Renal cortical epithelial cell (primary cell): ENCODE data around the gene LGALS12. TPM values are rescaled to one million over a fixed set of nuclear protein-coding genes. Genes with fewer than 3 reads are reported as not detected.
A peak's percentile ranks its signal among the peaks of the same experiment; 100 is the strongest.
"Not testable (repeated sequence)": the region's sequence is repeated elsewhere in the genome, so short reads cannot be mapped to it uniquely, and the experiment has no call there.

Experiments used
- DNase-seq: peaks from one replicate; pipeline ENCODE4 v3.0.0-alpha.2; 2011; ENCODE audit warnings: low read depth
- total RNA-seq: library from RNA; depleted of rRNA; stranded (reverse); fragments of >200 nt; gene quantifications from 2 replicates; pipeline ENCODE4 v1.2.3, GENCODE V29; 2014

LGALS12 gene
- total RNA-seq, 1 donor from 2014 or later: not detected

- DNase-seq: no peak
Measured at GRCh38 chr11:63532799-63533475, 27.1 kb downstream of the LGALS12 start.

DNA sequence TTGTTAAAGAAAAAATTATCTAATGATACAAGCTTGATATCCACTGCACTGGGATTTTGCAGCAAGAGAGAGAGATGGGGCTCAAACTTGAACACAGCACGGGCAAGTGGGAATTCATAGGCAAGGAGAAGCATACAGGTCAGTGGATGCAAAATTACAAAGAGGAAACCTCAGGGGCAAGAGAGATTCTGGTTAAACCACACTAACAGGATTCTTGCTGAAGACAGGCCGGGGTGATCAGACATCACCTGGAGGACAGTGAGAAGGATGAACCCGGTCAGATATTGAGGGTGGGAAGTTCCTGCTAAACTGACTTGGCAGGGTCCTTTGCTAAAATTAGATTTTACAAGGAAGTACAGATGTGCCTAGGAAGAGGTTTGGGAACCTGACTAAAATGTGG, 28.2 kb downstream of the LGALS12 start:
- no peak for DNase-seq

DNA sequence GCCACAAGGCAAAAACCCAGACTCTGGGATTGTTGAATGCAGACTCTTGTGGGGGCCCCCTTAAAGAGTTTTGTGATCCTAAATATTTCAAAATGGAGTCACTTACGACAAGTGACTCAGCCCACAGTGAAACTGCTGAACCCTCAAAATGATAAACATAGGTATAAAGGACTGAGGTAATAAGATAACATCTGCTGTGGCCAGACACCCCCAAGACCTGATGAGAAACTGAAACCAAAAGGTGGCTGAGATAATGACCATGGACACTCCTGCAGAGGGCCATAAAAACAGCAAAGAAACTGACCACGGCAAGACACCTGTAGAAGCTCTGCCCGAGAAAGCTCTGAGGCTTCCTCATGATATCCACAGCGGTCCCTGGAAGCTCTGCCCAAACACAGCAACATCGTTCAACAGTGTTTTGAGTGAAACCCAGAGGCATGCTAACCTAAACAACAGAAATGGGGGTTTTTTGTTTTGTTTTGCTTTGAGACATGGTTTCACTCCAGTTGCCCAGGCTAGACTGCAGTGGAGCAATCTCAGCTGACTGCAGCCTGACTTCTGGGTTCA, 29.1 kb downstream of the LGALS12 start:
- DNase-seq: no peak

GRCh38 chr11:63535734-63536133, 29.9 kb downstream of the LGALS12 start:
- peak; percentile 30 for DNase-seq

- DNase-seq: peak; percentile 81
Measured at GRCh38 chr11:63536669-63537292, 30.9 kb downstream of the LGALS12 start, which contains the start of gene PLAAT4. PLAAT4 (plus strand) TSS chr11:63536808; CDS start chr11:63536869, 61 bp downstream.

- peak; percentile 85 for DNase-seq
Measured at GRCh38 chr11:63537293-63538101, 31.6 kb downstream of the LGALS12 start.

DNA sequence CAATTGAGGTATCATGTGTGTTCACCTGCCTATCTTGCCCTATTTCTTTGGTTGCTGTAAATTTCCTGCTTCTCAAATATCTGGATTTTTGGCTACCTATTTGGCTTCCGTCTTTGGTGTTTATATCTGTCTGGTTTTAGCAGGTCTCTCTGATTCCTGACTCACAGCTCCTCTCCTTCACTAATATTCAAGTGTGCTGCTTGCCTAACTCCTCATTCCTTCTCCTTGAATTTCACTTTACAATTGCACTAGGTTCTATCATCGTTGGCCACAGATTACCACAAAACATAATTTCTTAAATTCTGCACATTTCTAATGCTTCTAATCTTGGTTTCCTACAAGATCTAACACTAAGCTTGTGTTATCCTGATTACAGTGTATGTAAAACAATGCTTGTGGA, 36.6 kb downstream of the LGALS12 start:
- not testable (repeated sequence) for DNase-seq

- no peak for DNase-seq
Measured at GRCh38 chr11:63543711-63544110, 37.8 kb downstream of the LGALS12 start.

- DNase-seq: peak; percentile 62
Measured at GRCh38 chr11:63547061-63547460, 41.2 kb downstream of the LGALS12 start.

- DNase-seq: no peak
Measured at GRCh38 chr11:63548178-63548577, 42.3 kb downstream of the LGALS12 start.

DNA sequence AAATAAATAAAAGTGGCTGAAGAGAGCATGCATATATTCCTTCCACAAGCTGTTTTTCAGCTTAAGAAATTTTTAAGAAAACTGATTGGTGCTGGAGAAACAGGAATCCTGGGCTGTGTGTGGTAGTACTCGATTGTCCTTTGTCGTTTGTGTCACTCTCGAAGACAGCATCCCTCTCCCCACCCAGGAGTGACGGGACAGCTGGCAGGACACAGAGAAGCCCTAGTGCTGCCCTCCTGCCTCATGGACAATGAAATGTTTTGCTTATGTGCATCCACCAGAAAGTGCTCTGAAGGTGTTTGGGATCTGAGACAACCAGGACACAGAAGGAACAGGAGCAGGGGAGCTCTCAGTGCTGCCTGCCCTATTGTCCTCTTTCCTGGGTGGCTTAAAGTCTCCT, 43.5 kb downstream of the LGALS12 start:
- no peak for DNase-seq

DNA sequence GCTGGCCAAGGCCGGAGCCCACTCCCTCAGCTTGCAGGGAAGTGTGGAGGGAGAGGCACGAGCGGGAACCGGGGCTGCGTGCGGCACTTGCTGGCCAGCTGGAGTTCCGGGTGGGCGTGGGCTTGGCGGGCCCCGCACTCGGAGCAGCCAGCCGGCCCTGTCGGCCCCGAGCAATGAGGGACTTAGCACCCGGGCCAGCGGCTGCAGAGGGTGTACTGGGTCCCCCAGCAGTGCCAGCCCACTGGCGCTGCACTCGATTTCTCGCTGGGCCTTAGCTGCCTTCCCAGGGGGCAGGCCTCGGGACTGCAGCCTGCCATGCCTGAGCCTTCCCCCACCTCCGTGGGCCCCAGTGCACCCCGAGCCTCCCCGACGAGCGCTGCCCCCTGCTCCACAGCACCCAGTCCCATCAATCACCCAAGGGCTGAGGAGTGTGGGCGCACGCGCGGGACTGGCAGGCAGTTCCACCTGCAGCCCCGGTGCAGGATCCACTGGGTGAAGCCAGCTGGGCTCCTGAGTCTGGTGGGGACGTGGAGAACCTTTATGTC, 44.3 kb downstream of the LGALS12 start:
- DNase-seq: not testable (repeated sequence)

DNA sequence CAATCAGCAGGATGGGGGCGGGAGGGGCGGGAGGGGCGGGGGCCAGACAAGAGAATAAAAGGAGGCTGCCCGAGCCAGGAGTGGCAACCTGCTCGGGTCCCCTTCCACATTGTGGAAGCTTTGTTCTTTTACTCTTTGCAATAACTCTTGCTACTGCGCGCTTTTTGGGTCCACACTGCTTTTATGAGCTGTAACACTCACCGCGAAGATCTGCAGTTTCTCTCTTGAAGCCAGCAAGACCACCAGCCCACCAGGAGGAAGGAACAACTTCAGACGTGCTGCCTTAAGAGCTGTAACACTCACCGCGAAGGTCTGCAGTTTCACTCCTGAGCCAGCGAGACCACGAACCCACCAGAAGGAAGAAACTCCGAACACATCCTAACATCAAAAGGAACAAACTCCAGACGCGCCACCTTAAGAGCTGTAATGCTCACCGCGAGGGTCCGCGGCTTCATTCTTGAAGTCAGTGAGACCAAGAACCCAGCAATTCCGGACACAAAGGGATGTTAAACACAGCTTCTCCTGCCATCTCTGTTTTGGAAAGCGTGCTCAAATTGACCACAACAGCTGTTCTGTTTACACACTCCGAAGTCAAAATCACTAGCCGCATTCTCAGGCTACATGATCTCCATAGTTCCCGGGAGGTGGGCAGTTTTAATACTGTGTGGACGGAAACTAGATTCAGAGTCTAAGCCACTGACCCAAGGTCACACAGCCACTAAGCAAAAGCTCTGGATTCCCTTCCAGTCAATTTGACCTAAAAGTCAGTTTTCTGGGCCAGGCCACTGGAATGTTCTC, 45.4 kb downstream of the LGALS12 start:
- DNase-seq: no peak

GRCh38 chr11:63551889-63552266, 46.0 kb downstream of the LGALS12 start:
- no peak for DNase-seq

- no peak for DNase-seq
Measured at GRCh38 chr11:63552921-63553320, 47.0 kb downstream of the LGALS12 start.

DNA sequence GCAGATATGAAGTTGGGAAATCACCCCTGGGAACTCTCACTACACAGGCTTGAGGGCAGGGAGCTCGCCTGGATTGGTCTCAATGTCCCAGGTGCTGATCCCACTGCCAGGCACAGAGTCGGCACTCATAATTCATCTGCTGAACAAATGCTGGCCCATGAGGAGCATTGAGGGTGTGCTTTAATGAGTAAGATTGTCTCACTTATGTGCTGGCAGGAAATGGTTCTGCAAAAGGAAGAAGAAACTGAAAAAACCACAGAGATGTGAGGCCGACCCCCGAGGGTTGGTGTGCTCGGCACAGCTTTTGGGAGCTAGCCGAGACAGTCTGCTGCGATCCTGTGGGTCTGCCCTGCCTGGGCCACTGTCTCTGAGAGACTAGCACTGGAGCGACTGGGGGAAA, 47.9 kb downstream of the LGALS12 start:
- DNase-seq: no peak

DNA sequence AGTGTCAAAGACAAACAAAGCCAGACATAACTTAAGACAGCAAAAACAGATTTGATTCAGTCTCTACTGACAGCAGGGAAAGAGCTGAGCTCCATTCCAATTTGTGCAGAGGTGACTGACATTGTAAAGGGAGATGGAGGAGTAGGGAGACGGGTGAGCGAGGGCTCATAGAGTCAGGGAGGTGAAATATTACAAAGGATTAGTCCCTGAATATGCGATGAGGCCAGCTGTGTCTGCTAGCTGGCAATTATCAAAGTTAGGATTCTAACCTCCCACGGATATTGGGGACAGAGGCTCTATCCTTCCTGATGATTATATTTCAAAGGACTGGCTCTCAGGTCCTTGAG, 49.0 kb downstream of the LGALS12 start:
- no peak for DNase-seq

DNA sequence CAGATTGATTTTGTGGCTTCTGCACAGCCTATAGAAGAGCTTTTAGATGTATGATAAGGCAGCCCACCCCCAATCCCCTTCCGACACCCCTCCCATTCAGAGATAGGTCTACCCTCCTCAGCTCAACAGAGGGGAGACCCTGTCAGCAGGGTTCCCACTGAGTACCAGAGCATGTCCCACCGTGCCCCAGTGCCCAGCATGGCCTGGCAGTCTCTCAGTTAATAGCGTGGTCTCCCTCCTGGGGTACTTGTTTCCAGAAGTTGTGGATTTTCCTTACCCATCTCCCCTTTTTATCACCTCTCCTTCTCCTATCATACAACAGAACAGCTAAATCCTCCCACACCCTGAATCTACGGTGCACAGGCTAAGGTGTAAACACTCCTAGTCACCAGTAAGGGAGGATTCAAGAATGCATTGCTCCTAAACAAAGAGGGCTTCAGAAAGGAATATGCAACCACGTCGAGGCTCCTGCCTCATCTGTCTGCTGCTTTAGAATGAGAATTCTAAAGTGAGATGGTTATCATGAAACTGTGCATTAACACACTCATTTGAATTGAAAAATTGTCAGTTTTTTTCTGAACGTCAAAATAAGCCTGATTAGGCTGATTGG, 50.6 kb downstream of the LGALS12 start:
- no peak for DNase-seq

- no peak for DNase-seq
Measured at GRCh38 chr11:63557570-63557969, 51.7 kb downstream of the LGALS12 start.

- no peak for DNase-seq
Measured at GRCh38 chr11:63558459-63559157, 52.7 kb downstream of the LGALS12 start.
